ENCODE results near the gene PMEL.

PMEL gene

GRCh38 chr12:55942577-55943136 lies 23.2 kb downstream of the PMEL start:
- Histone ChIP-seq H3K79me2 (ENCODE audit: insufficient read depth, low read length) (no peaks in the 10 kb centered on the region), H3K4me3 (ENCODE audit: low read depth, low read length, poor library complexity, severe bottlenecking) (no peak overlapping the region), H3K4me2 (ENCODE audit: low read length) (no peak overlapping the region), H3K9ac (ENCODE audit: low read length) (no peak overlapping the region), H3K27me3 (ENCODE audit: insufficient read depth, low read length) (no peaks in the 10 kb centered on the region), H3K4me1 (ENCODE audit: insufficient read depth, low read length, severe bottlenecking) (peaks cover 7% of the 10 kb centered on the region), H2AFZ (ENCODE audit: low read length) (no peak overlapping the region), H3F3A (ENCODE audit: insufficient read depth, low read length) (peaks cover 10% of the 10 kb centered on the region), H3K9me2 (ENCODE audit: low read depth, low read length) (no peaks in the 10 kb centered on the region), H3K9me3 (ENCODE audit: low read length) (no peaks in the 10 kb centered on the region), H3K36me3 (ENCODE audit: insufficient read depth, low read length) (peaks cover 96% of the 10 kb centered on the region), H3K27ac (ENCODE audit: low read depth, low read length, poor library complexity, severe bottlenecking) (no peak overlapping the region), H4K20me1 (ENCODE audit: insufficient read depth, low read length) (no peaks in the 10 kb centered on the region)
- TF ChIP-seq EZH2 (IDR thresholded peaks at IDR 0.05; ENCODE audit: borderline replicate concordance, low read length) (no peak), CTCF (IDR thresholded peaks at IDR 0.05; ENCODE audit: low read length) (no peak)

- Histone ChIP-seq H2AFZ (ENCODE audit: low read length) (no peak overlapping the region), H3K79me2 (ENCODE audit: insufficient read depth, low read length) (no peaks in the 10 kb centered on the region), H3K27ac (ENCODE audit: low read depth, low read length, poor library complexity, severe bottlenecking) (no peak overlapping the region), H3K9ac (ENCODE audit: low read length) (no peak overlapping the region), H4K20me1 (ENCODE audit: insufficient read depth, low read length) (no peaks in the 10 kb centered on the region), H3K4me3 (ENCODE audit: low read depth, low read length, poor library complexity, severe bottlenecking) (no peak overlapping the region), H3K9me3 (ENCODE audit: low read length) (no peaks in the 10 kb centered on the region), H3K4me1 (ENCODE audit: insufficient read depth, low read length, severe bottlenecking) (peaks cover 7% of the 10 kb centered on the region), H3K4me2 (ENCODE audit: low read length) (no peak overlapping the region), H3K9me2 (ENCODE audit: low read depth, low read length) (no peaks in the 10 kb centered on the region), H3K27me3 (ENCODE audit: insufficient read depth, low read length) (no peaks in the 10 kb centered on the region), H3F3A (ENCODE audit: insufficient read depth, low read length) (peaks cover 10% of the 10 kb centered on the region), H3K36me3 (ENCODE audit: insufficient read depth, low read length) (peaks cover 96% of the 10 kb centered on the region)
- no peak for TF ChIP-seq EZH2 (IDR thresholded peaks at IDR 0.05; ENCODE audit: borderline replicate concordance, low read length)
- TF ChIP-seq CTCF (IDR thresholded peaks at IDR 0.05; ENCODE audit: low read length): no peak
These were observed 23.8 kb downstream of the PMEL start for GRCh38 chr12:55942055-55942454.

- H3K79me2 ChIP-seq (ENCODE audit: insufficient read depth, low read length): no peaks in the 10 kb centered on the region
- peaks cover 7% of the 10 kb centered on the region for H3K4me1 ChIP-seq (ENCODE audit: insufficient read depth, low read length, severe bottlenecking)
- no peaks in the 10 kb centered on the region for H3K27me3 ChIP-seq (ENCODE audit: insufficient read depth, low read length)
- no peak overlapping the region for H2AFZ ChIP-seq (ENCODE audit: low read length)
- peak overlapping the region; percentile 34; the same call in 1 of the 2 replicates for H3K4me2 ChIP-seq (ENCODE audit: low read length)
- no peaks in the 10 kb centered on the region for H3K9me3 ChIP-seq (ENCODE audit: low read length)
- H3F3A ChIP-seq (ENCODE audit: insufficient read depth, low read length): peaks cover 10% of the 10 kb centered on the region
- H3K27ac ChIP-seq (ENCODE audit: low read depth, low read length, poor library complexity, severe bottlenecking): peak overlapping the region; percentile 45
- no peaks in the 10 kb centered on the region for H3K9me2 ChIP-seq (ENCODE audit: low read depth, low read length)
- no peak overlapping the region for H3K4me3 ChIP-seq (ENCODE audit: low read depth, low read length, poor library complexity, severe bottlenecking)
- TF ChIP-seq EZH2 (IDR thresholded peaks at IDR 0.05; ENCODE audit: borderline replicate concordance, low read length) (no peak), CTCF (IDR thresholded peaks at IDR 0.05; ENCODE audit: low read length) (peak; percentile 87)
- peaks cover 97% of the 10 kb centered on the region for H3K36me3 ChIP-seq (ENCODE audit: insufficient read depth, low read length)
- no peak overlapping the region; the same call in 1 of the 2 replicates for H3K9ac ChIP-seq (ENCODE audit: low read length)
- no peaks in the 10 kb centered on the region for H4K20me1 ChIP-seq (ENCODE audit: insufficient read depth, low read length)
These were observed 25.6 kb downstream of the PMEL start for GRCh38 chr12:55940065-55940732.

Measured in OCI-LY1 (cell line).